Epithelial cell of esophagus (primary cell): ENCODE measurements around the gene TWIST1.

Experiments used
- DNase-seq: peaks from one replicate; pipeline ENCODE4 v3.0.0; 2010; ENCODE audit warnings: low read depth
- H3K4me3 ChIP-seq: 2 replicates; pipeline ENCODE4 v1.5.1; 2011; ENCODE audit warnings: mild to moderate bottlenecking, low read length, control low read depth
- TF ChIP-seq, protein P1 (sequence below): IDR thresholded peaks from 2 replicates; pipeline ENCODE4 v1.5.1; 2011; ENCODE audit warnings: low read depth, mild to moderate bottlenecking, low read length, control low read depth, inconsistent platforms; ENCODE audit not compliant: insufficient read depth; ENCODE audit errors: missing control alignments

The TWIST1 gene

DNA sequence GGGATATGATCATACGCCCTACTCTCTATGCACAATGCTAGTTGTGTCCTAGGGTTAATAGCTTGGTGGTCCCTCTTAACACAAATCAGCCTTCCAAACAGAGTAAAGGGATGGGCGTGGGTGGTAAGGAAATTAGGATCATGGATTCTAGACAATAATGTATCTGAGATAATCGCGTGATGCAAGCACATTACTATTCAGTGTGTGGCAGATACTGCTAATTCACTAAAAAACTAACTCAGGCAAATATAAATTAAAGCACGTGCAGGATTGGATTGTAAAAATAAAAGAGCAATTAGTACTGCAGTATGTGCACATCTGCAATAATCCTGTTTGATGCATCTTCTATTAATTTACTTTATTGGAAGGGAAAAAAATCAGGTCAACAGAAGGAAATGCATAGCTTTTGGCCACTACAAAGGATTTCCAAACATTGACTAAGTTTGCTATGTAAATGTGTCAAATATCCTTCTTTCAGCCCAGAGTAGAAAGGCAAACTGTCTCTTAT is 22.0 kb downstream of the TWIST1 start:
- DNase-seq = no peak
- no peak overlapping the region for H3K4me3 ChIP-seq
- TF ChIP-seq, protein P1, sequence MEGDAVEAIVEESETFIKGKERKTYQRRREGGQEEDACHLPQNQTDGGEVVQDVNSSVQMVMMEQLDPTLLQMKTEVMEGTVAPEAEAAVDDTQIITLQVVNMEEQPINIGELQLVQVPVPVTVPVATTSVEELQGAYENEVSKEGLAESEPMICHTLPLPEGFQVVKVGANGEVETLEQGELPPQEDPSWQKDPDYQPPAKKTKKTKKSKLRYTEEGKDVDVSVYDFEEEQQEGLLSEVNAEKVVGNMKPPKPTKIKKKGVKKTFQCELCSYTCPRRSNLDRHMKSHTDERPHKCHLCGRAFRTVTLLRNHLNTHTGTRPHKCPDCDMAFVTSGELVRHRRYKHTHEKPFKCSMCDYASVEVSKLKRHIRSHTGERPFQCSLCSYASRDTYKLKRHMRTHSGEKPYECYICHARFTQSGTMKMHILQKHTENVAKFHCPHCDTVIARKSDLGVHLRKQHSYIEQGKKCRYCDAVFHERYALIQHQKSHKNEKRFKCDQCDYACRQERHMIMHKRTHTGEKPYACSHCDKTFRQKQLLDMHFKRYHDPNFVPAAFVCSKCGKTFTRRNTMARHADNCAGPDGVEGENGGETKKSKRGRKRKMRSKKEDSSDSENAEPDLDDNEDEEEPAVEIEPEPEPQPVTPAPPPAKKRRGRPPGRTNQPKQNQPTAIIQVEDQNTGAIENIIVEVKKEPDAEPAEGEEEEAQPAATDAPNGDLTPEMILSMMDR = no peak

GRCh38 chr7:19094598-19095352 is 22.7 kb downstream of the TWIST1 start:
- H3K4me3 ChIP-seq = no peak overlapping the region
- DNase-seq = no peak
- TF ChIP-seq, protein P1 = no peak

GRCh38 chr7:19094138-19094537 is 23.3 kb downstream of the TWIST1 start:
- TF ChIP-seq, protein P1 = no peak
- no peak overlapping the region for H3K4me3 ChIP-seq
- no peak for DNase-seq

DNA sequence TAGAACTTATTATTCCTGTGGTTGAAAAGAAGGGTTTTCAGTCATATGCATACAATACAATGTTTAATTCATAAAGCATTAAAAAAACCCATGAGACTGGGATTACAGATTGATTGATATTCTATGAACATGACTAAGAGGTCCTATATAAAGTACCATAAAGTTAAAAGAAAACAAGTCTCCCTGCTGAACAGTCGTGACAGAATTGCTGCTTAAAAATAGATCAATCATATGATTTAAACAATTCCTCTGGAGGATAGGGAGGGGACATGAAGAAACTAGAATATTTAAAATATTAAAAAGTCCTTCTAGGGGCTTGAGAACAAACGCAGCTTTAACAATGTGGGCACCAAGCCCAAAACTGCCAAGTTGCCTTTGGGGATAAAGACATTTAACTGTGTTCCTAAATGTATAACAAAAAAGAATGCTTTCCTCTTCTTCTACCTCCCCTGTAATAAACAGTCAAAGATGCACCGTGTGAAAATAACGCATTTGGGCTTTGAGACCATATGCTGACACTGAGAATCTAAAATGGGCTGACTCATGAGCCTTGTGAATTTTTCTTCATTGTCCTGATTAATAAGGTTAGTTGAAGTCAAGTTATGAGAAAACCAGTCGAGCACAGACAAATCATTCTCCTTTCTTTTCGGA is 25.8 kb downstream of the TWIST1 start:
- H3K4me3 ChIP-seq = no peak overlapping the region
- DNase-seq = no peak
- TF ChIP-seq, protein P1 = no peak

GRCh38 chr7:19090526-19090925 is 26.9 kb downstream of the TWIST1 start:
- DNase-seq = no peak
- H3K4me3 ChIP-seq = no peak overlapping the region
- TF ChIP-seq, protein P1 = no peak

DNA sequence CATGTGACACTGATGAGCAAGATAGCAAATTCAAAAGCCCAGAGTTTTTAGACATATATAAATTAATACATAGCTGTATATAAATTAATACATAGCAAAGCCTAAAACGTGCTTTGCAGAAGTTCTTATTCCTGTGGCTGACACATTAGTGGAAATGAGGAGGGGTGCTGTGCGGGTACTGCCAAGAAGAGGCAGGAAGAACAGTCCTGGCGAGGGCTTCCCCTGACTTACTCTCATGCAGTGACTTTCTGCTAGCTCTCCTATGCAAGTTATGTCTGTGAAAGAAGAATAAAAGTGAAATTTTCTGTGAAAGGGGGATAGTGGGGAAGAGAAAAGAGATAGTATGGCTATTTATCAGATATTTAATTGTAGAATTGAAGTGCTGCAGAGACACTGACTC is 27.6 kb downstream of the TWIST1 start:
- no peak overlapping the region for H3K4me3 ChIP-seq
- TF ChIP-seq, protein P1 = no peak
- DNase-seq = no peak
